GM18909 (cell line): Measurements from ENCODE around the gene LRRC3.
"Not testable (repeated sequence)": the region's sequence is repeated elsewhere in the genome, so short reads cannot be mapped to it uniquely, and the experiment has no call there.

Source experiments
- ATAC-seq: cut with Tn5 transposase; IDR thresholded peaks from one replicate; pipeline ENCODE4 v1.9.1; 2021; ENCODE audit warnings: mild to moderate bottlenecking; ENCODE audit not compliant: unreplicated experiment, poor library complexity

LRRC3 gene, protein sequence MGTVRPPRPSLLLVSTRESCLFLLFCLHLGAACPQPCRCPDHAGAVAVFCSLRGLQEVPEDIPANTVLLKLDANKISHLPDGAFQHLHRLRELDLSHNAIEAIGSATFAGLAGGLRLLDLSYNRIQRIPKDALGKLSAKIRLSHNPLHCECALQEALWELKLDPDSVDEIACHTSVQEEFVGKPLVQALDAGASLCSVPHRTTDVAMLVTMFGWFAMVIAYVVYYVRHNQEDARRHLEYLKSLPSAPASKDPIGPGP

DNA sequence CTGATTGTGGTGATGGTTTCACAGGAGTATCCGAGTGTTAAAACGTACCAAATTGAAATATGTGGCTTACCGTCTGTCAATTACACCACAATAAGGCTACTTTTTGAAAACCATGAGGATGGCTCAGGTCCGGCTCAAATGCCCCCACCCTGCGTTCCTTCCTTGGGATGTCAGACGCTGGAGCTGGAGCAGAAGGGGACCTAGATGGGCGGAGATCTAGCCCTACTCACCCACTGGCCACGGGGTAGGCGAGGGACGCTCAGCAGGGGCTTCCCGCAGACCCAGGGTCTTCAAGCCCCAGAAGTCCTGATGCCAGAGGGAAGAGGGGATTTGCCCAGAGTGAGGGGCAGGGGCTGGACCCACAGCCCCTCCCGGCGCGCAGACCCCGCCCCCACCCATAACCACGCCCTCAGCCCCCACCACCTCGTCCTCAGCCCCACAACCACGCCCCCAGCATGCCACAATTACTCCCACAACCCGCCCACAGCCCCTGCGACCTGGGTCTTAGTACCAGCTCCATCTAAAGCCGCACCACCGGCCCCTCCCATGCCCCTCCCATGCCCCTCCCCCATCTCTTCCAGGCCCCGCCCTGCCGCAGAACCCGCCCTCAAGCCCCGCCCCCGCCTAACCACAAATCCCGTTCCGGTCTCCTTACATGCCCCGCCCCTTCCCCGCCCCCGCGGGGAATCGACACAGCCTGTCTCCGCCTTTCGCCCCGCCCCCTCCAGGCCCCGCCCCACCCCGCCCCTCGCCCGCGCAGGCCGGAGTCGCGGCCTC, at the start of gene LRRC3:
Gene LRRC3 (plus strand): TSS at position 764 of the 777 bp plus-strand sequence. CDS start 1,135 bp downstream, outside the sequence.
- ATAC-seq = peak; percentile 57

DNA sequence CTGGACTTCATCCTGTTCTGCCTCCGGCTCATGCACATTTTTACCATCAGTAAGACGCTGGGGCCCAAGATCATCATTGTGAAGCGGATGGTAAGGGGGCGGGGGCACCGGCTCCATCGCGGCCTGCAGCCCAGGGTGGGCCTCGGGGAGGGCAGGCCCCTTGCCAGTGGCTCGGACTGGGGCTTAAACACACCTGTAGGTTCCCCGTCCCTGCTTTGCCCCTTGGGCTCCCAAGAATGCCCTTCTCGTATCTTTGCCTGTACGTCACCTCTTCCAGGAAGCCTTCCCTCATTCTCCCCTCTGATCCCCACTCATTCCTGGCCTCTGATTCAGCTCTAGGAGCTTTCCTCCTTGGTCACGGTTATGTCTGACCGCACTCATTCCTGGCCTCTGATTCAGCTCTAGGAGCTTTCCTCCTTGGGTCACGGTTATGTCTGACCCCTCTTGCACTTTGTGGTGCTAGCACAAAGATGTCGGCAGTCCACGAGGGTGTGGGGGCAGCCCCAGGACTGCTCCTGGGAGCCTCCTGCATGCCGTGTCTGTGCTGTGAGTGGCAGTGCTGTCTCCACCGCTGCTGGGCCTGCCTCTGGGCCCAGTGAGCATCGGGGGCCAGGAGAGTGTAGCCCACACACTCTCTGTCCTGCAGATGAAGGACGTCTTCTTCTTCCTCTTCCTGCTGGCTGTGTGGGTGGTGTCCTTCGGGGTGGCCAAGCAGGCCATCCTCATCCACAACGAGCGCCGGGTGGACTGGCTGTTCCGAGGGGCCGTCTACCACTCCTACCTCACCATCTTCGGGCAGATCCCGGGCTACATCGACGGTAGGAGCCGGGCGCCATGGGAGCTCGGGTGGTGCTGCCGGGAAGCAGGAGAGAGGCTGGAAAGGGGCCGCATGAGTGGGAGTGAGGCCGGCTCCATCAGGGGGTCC, 49.1 kb upstream of the LRRC3 start:
- no peak for ATAC-seq

DNA sequence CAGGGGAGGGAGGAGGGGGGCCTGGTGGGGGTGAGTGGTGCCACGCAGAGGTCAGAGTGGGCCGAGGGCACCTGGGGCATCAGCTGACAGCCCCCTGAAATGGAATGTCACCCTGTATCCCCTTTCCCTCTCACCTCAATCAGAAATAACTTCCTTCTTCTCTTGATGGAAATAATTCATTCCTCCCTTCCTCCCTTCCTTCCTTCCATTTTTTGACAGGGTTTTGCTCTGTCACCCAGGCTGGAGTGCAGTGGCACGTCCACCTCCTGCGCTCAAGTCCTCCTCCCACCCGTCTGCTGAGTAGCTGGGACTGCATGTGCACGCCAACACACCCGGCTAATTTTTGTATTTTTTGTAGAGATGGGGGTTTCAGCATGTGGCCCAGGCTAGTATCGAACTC, 48.4 kb upstream of the LRRC3 start:
- no peak for ATAC-seq

DNA sequence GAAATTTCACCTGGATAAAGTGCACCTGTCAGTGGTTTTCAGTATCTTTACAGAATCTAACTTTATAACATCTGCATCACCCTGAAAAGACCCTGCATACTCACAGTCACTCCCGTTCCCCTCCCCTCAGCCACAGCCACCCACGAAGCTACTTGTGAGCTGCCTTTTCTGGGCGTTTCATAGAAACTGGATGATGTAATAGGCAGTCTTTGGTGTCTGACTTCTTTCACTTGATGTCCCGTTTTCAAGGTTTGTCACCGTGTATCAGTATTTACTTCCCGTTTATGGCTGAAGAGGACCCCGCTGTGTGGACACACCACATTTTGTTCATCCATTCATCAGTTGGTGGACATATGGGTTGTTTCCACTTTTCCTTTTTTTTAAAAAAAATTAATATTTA, 47.8 kb upstream of the LRRC3 start:
- ATAC-seq = no peak

DNA sequence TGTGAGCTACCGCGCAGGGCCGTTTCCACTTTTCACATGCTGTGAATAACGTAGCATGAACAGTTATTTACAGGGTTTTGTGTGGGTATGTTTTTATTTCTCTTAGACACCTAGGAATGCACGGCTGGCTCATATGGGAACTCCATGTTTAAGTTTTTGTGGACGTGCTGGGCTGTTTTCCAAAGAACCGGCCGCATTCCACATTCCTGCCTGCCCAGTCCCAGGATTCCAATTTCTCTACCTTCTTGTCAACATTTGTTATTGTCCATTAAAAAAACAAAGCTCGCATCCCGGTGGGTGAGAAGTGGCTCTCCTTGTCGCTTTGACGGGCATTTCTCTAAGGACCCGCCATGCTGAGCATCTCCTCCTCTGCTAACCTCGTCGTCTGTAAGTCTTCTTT, 47.1 kb upstream of the LRRC3 start:
- ATAC-seq = no peak

DNA sequence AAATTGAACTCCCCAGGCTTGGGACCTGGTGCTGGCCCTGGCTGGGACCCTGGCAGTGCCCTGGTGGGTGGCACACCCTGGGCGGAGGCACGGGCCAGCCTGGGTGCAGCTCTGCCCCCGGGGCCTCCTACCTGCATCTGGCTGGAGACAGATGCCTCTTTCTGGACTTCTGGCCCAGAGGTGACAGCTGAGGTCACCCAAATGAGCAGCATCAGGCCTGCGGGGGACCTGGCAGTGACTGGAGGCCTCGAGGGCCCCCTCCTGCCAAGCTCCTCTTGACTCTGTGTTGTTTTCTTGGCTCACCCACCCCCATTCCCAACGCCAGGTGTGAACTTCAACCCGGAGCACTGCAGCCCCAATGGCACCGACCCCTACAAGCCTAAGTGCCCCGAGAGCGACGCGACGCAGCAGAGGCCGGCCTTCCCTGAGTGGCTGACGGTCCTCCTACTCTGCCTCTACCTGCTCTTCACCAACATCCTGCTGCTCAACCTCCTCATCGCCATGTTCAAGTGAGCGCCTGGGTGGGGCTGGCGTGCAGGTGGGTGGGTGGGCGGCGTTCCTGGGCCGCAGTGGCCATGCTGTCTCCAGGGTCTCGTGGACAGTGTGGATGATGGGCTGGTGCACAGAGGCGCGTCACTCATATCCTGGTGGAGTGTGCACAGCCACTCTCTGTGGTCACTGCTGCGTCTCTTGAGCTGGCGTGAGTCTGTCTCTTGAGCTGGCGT, 41.6 kb upstream of the LRRC3 start:
- ATAC-seq = no peak

DNA sequence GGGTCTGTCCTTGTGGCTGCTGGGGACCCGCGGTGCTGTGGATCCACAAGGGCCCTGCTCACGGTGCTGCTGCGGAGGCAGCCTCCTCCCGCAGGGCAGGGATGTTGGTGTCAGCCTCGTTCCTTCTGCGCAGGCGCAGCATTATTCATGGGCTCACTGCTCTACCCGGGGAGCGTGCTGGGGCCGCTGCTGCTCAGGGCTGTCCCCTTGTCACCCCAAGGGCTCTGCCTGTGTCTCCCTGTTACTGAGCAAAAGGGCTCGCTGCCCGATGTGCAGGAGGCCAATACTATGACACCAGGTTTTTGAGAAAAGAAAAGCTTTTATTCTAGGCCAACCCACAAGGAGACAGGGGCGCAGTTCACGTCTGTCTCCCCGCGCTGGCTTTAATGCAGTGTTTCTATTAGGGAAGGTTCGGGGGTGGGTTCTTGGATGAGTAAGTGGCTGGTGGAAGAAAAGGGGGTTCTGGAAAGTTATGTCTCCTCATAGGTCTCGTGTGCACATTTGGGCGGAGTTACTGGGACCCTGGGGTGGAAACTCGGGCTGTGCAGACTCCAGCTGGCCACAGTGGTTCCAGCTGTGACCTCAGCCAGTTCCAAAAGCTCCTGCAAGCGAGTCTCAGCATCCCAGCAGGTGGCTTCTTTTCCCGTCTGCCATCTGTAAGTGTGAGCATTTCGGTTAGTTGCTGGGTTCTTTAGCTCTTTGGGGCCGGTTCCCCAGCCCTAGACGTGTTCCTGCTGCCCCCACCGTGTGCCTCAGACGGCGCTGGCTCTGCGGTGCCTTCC, 40.8 kb upstream of the LRRC3 start:
- ATAC-seq = no peak

DNA sequence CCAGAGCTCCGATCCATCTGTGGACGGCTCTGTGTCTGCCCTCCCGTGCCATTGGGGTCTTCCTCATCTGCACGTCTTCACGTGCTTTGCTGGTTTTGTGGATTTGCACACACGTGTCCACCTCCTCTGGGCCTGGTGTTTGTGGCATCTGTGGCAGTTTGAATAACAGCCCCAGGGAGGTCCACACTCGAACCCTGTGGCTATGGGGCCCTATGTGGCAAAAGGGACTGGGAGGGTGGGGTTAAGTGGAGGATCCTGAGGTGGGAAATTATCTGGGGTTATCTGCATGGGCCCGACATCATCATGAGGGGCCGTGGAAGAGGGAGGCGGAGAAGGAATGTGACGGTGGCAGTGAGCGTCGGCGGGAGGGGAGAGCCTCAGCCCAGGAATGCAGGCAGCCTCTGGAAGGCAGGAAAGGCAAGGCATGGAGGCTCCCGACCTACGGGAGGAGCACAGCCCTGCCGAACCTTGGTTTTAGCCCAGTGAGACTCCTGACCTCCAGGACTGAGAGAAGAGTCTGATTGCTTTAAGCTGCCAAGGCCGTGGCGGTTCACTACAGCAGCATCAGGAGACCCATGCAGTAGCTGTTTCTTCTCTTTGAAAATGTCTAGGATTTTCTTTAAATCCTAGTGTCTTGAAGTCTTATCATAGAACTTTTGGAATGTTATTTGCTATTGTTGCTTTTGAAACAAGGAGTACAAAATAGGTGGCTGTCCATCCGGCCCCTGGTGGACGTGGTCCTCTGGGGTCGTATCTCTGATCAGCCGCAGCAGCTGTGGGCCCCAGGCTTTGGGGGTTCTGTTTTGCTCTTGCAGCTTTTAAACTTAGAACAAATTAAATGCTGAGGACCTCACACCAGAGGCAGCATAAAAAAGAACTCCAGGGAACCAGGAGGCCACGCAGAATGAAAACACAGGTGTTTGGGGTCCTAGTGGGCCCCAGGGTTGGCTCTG, 40.0 kb upstream of the LRRC3 start:
- no peak for ATAC-seq

DNA sequence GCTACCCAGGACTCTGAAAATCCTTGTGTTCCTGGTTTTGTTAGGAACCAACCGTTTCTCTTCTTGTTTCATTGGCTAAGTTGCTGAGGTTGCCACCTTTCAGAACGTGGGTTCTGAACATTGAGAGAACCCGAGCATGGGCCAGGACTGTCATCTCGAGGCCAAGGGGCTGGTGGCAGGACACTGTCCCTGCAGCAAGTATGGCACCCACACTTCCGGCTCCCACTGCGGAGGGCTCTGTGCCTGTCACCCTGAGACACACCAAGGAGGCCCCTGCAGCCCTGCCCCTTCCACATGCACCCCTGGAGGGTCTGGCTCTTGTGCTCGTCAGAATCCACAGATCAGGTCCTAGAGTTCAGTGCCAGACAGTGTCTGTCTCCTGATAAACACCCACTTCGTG, 39.1 kb upstream of the LRRC3 start:
- no peak for ATAC-seq

DNA sequence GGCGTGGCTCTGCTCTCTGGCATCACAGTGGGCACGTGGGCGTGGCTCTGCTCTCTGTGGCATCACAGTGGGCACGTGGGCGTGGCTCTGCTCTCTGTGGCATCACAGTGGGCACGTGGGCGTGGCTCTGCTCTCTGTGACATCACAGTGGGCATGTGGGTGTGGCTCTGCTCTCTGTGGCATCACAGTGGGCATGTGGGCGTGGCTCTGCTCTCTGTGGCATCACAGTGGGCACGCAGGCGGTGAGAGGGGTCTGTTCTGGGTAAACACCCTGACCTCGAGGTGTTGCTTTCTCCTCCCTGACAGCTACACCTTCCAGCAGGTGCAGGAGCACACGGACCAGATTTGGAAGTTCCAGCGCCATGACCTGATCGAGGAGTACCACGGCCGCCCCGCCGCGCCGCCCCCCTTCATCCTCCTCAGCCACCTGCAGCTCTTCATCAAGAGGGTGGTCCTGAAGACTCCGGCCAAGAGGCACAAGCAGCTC, 37.6 kb upstream of the LRRC3 start:
- not testable (repeated sequence) for ATAC-seq

DNA sequence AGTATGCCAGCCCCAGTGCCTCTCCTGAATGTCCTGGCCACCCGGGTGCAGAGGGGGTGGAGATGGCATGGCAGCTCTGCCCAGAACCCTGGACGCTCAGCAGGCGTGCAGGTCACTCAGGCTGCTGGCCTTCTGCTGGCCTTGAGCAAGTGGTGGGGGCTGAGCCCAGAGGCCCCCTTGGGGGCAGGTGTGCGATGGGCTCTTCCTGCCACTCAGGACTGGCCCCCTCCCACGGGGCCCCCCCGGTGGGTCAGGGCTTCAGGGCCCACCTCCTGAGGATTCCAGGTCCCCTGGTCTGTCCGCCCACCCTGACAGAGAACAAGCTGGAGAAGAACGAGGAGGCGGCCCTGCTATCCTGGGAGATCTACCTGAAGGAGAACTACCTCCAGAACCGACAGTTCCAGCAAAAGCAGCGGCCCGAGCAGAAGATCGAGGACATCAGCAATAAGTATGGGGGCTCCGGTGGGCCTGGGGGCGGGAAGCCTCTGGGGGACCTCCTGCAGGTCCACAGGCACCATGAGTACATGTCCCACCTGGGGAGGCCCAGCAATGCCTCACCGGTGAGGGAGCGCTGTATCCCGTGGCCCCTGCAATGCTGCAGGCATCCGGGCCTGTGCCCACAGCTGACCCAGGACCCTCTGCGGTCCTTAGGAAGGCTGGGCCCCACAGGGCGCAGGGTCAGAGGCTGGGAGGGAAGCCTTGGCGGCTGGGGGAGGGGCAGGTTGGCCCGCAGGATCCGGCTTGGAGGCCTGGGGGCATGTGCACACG, 37.0 kb upstream of the LRRC3 start:
- no peak for ATAC-seq

DNA sequence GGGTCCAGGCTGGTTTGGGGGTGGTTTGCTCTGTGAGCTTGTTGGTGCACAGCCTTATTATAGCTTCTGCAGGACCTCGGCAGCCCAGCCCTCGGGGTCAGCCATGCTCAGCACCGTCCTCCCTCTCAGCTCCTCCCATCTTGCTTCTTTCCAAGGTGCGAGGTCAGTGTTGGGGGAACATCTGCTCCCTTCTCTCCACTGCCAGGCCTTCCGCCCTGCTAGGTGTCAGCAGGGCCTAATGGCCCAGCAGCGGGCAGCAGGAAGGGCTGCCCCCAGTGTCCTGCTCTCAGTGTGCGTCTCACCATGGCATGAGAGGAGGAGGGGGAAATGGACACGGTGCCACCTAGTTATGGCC, 36.5 kb upstream of the LRRC3 start:
- no peak for ATAC-seq

DNA sequence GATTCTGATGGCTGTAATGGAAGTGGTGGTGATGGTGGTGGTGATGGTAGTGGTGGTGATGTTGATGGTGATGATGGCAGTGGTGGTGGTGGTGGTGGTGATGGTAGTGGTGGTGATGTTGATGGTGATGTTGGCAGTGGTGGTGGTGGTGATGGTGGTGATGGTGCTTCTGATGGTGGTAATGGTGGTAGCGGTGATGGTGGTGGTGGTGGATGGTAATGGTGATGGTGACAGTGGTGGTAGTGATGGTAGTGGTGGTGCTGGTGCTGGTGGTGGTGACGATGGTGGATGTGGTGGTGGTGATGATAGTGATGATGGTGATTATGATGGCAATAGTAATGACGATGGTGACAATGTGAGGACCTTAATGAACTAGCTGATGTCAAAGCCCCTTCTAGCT, 35.6 kb upstream of the LRRC3 start:
- ATAC-seq = no peak

DNA sequence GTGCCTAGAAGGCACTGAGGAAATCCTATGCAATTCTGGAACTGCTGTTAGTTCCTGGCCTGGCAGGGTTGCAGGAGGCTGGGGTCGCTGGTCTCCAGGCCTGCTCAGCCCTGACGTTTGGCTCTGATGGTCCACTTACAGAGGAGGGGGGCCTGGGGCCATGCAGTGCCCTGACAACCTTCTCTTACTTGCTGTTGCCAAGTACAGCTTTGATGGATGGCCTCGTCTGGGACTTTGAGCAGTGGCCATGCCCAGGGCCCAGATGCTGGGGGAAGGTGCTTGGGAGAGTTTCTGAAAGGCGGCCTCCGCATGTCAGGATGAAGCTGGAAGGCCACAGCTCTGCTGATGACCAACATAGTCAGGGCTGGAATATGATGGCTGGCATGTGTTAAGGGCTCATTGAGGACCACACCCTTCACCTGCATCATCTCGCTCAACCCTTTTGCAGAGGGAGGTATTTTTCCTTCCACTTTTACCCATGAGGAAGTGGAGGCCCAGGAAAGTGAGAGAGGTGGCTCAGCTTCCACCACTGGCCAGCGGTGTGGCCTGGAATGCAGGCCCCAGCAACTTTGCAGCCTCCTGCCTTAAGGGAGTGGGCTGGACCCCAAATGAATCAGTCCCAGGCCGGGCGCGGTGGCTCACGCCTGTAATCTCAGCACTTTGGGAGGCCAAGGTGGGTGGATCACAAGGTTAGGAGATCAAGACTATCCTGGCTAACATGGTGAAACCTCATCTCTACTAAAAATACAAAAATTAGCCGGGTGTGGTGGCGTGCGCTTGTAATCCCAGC, 34.7 kb upstream of the LRRC3 start:
- ATAC-seq = no peak

DNA sequence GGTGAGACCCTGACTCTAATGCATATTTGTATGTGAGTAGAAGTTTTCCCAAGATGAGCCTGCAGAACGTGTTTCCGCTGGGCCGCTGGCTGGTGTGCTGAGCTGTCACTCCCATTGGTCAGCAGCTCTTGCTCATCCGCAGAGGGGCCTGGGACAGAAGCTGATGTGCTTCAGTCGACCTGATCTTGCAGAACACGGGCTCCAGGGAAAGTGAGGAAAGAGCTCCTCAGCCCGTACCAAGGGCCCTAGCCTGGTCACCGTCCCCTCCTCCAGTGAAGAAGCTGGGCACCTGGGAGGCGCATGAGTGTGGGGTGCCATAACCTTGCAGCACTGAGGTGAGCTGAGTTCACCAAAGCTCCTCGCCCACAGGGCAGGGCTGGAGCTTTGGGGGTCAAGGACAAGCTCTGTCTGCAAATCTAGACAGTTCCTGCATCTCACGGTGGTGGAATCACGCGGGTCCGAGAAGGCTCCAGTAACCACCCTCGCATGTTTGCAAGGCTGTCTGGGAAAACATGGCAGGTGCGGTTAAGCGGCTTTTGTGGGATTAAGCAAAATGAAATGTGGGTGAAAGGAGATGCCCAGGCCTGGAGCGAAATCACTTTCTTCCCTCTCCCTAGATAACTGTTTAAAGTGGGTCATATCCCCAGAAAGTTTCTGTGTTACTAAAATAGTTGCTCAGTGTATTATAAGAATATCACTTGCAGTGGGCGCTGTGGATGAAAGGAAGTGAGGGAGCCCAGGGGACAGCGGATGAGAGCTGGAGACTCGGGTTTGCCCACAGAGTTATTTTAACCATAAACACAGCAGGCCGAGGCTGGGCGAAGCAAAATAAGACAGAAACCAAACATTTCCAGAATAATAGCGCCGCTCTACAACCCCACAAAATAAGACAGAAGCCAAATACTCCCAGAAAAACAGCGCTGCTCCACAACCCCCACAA, 33.1 kb upstream of the LRRC3 start:
- ATAC-seq = no peak

DNA sequence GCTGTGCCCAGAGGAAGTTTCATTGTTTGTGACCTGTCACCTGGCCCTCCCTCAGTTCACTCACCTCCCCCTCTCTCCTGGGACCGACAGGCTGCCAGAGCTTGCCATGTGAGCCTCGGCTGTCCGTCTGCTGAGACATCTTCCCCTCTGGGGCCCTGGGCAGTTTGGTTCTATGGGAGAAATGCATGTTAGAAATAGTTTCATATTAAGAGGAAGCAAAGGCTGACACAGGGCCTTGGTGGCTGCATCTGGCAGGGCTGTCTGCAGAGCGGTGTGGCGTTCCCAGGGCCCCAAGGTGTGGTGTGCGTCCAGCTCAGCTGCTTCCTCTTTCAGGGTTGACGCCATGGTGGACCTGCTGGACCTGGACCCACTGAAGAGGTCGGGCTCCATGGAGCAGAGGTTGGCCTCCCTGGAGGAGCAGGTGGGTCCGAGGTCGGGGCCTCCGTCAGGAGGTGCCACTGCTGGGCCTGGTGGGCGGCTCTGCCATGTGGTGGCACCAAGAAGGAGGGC, 31.9 kb upstream of the LRRC3 start:
- ATAC-seq = no peak
